HG03571 (cell line): ENCODE data around the gene CD46.
"Not testable (repeated sequence)": the region's sequence is repeated elsewhere in the genome, so short reads cannot be mapped to it uniquely, and the experiment has no call there.

Experiments used
- ATAC-seq: cut with Tn5 transposase; IDR thresholded peaks from one replicate; pipeline ENCODE4 v1.9.1; 2021; ENCODE audit not compliant: unreplicated experiment

Gene CD46

GRCh38 chr1:207750631-207751305 is 1.1 kb upstream of the CD46 start:
- ATAC-seq, result no peak

- peak; percentile 2 for ATAC-seq
These were observed 428 bp upstream of the CD46 start for GRCh38 chr1:207751463-207751789.

- ATAC-seq, result peak; percentile 19
These were observed 673 bp downstream of the CD46 start for GRCh38 chr1:207752456-207752998.

GRCh38 chr1:207753611-207754010 is 1.8 kb downstream of the CD46 start:
- ATAC-seq, result no peak

GRCh38 chr1:207754011-207754410 is 2.2 kb downstream of the CD46 start:
- no peak for ATAC-seq

- no peak for ATAC-seq
These were observed 3.3 kb downstream of the CD46 start for GRCh38 chr1:207754974-207755700.

- no peak for ATAC-seq
These were observed 4.2 kb downstream of the CD46 start for GRCh38 chr1:207755846-207756693.

- no peak for ATAC-seq
These were observed 10.8 kb downstream of the CD46 start for GRCh38 chr1:207762622-207763021.

GRCh38 chr1:207763091-207763490 is 11.2 kb downstream of the CD46 start:
- no peak for ATAC-seq

- ATAC-seq, result no peak
These were observed 12.1 kb downstream of the CD46 start for GRCh38 chr1:207763972-207764371.

- no peak for ATAC-seq
These were observed 14.7 kb downstream of the CD46 start for GRCh38 chr1:207766569-207766968.

- not testable (repeated sequence) for ATAC-seq
These were observed 18.7 kb downstream of the CD46 start for GRCh38 chr1:207770514-207770913.

- not testable (repeated sequence) for ATAC-seq
These were observed 24.2 kb downstream of the CD46 start for GRCh38 chr1:207776045-207776444.

GRCh38 chr1:207777412-207777811 is 25.6 kb downstream of the CD46 start:
- ATAC-seq, result not testable (repeated sequence)

GRCh38 chr1:207779008-207779407 is 27.2 kb downstream of the CD46 start:
- no peak for ATAC-seq

GRCh38 chr1:207781312-207781711 is 29.5 kb downstream of the CD46 start:
- no peak for ATAC-seq

GRCh38 chr1:207787776-207788175 is 35.9 kb downstream of the CD46 start:
- ATAC-seq, result no peak

GRCh38 chr1:207789386-207789785 is 37.5 kb downstream of the CD46 start:
- no peak for ATAC-seq

GRCh38 chr1:207789792-207790787 is 38.2 kb downstream of the CD46 start:
- no peak for ATAC-seq

GRCh38 chr1:207791290-207791689 is 39.4 kb downstream of the CD46 start:
- ATAC-seq, result no peak
